Measurements from ENCODE around the gene CD300LB. TPM values are rescaled to one million over a fixed set of nuclear protein-coding genes. Genes with fewer than 3 reads are reported as not detected.

The CD300LB gene
- polyA plus RNA-seq, 5 donors = 0.22 to 0.44 (median 0.25) TPM

GRCh38 chr17:74549343-74549742 lies 18.1 kb upstream of the CD300LB start:
- no peak for DNase-seq

GRCh38 chr17:74547736-74548135 lies 16.5 kb upstream of the CD300LB start:
- no peak for DNase-seq

GRCh38 chr17:74547264-74547663 lies 16.0 kb upstream of the CD300LB start:
- DNase-seq = no peak

- no peak for DNase-seq
Observed at GRCh38 chr17:74546586-74546985, 15.3 kb upstream of the CD300LB start.

GRCh38 chr17:74545843-74546230 lies 14.6 kb upstream of the CD300LB start, which contains the start of gene CD300C:
Gene CD300C, minus strand, starts transcription at chr17:74546115. Its CDS starts 333 bp downstream, at chr17:74545782.
- no peak for DNase-seq

- DNase-seq = no peak
Observed at GRCh38 chr17:74544991-74545842, 13.9 kb upstream of the CD300LB start.

- DNase-seq = no peak
Observed at GRCh38 chr17:74543891-74544760, 12.9 kb upstream of the CD300LB start.

GRCh38 chr17:74543406-74543805 lies 12.1 kb upstream of the CD300LB start:
- no peak for DNase-seq

GRCh38 chr17:74542727-74543383 lies 11.6 kb upstream of the CD300LB start:
- no peak for DNase-seq

GRCh38 chr17:74542166-74542565 lies 10.9 kb upstream of the CD300LB start:
- DNase-seq = no peak

GRCh38 chr17:74541176-74542111 lies 10.2 kb upstream of the CD300LB start:
- DNase-seq = no peak

- no peak for DNase-seq
Observed at GRCh38 chr17:74539281-74539820, 8.1 kb upstream of the CD300LB start.

- no peak for DNase-seq
Observed at GRCh38 chr17:74536890-74537289, 5.6 kb upstream of the CD300LB start.

GRCh38 chr17:74532115-74532514 lies 840 bp upstream of the CD300LB start:
- DNase-seq = no peak

- DNase-seq = no peak
Observed at GRCh38 chr17:74530831-74531150, 484 bp downstream of the CD300LB start.

GRCh38 chr17:74529243-74529642 lies 2.0 kb downstream of the CD300LB start:
- no peak for DNase-seq

GRCh38 chr17:74528491-74529199 lies 2.6 kb downstream of the CD300LB start:
- DNase-seq = no peak

GRCh38 chr17:74527756-74528155 lies 3.5 kb downstream of the CD300LB start:
- DNase-seq = no peak

GRCh38 chr17:74527081-74527480 lies 4.2 kb downstream of the CD300LB start:
- no peak for DNase-seq

GRCh38 chr17:74526681-74527080 lies 4.6 kb downstream of the CD300LB start:
- DNase-seq = no peak

All from right lung (tissue), 5 donors.